ENCODE data around the gene TMEM132C.

DNA sequence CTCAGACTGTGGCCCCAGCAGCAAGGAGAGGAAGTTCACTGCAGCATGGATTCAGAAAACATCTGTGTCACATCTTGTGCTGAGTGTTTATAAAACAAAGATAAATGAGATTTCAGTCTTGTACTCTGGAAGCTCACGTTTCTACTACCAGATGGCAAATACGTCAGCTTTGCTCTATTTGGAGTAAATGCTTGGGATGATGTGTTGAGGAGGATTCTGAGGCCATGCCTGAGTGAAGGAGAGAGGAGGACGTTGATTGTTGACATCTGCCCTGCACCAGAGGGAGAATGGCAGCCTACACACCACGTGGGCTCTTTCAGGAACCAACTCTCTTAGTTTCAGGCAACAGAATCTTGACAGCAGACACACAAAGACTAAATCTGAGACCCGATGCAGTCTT is 188.9 kb downstream of the TMEM132C start:
- TF ChIP-seq, protein P1, sequence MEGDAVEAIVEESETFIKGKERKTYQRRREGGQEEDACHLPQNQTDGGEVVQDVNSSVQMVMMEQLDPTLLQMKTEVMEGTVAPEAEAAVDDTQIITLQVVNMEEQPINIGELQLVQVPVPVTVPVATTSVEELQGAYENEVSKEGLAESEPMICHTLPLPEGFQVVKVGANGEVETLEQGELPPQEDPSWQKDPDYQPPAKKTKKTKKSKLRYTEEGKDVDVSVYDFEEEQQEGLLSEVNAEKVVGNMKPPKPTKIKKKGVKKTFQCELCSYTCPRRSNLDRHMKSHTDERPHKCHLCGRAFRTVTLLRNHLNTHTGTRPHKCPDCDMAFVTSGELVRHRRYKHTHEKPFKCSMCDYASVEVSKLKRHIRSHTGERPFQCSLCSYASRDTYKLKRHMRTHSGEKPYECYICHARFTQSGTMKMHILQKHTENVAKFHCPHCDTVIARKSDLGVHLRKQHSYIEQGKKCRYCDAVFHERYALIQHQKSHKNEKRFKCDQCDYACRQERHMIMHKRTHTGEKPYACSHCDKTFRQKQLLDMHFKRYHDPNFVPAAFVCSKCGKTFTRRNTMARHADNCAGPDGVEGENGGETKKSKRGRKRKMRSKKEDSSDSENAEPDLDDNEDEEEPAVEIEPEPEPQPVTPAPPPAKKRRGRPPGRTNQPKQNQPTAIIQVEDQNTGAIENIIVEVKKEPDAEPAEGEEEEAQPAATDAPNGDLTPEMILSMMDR (IDR thresholded peaks at IDR 0.05), result no peak
- TF ChIP-seq POLR2A (IDR thresholded peaks at IDR 0.05), result no peak

All from esophagus squamous epithelium (tissue), 4 donors.